OCI-LY7 (cell line): ENCODE data around the gene C17orf78.

ENCODE experiments used
- EZH2phosphoT487 ChIP-seq: fragments of 200-600 bp; sonication (generic); IDR thresholded peaks from 2 replicates; pipeline ENCODE4 v1.6.1; 2018; ENCODE audit warnings: low read depth, borderline replicate concordance, mild to moderate bottlenecking, mixed run types, antibody characterized with exemption, low read length, moderate library complexity, mixed read lengths
- TF ChIP-seq, protein P1 (sequence below): fragments of 200-600 bp; sonication (generic); conservative IDR thresholded peaks from 2 replicates; pipeline ENCODE4 v1.5.1; 2014; ENCODE audit warnings: mild to moderate bottlenecking, antibody characterized with exemption, low read length, moderate library complexity, mixed read lengths

DNA sequence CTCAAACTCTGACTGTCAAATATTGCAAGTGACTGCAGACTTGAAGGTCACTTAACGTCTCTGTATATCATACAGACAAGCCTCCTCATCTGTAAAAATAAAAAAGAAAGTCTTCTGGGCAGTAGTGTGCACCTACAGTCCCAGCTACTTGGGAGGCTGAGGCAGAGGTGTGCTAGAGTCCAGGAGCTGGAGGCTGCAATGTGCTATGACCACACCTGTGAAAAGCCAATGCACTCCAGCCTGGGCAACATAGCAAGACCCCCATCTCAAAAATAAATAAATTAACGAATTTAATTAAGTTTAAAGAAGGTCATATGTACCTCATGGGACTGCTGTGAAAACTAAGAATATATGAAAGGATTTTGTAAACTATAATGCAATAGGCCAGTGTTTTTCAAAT lies 35.0 kb upstream of the C17orf78 start:
- TF ChIP-seq, protein P1, sequence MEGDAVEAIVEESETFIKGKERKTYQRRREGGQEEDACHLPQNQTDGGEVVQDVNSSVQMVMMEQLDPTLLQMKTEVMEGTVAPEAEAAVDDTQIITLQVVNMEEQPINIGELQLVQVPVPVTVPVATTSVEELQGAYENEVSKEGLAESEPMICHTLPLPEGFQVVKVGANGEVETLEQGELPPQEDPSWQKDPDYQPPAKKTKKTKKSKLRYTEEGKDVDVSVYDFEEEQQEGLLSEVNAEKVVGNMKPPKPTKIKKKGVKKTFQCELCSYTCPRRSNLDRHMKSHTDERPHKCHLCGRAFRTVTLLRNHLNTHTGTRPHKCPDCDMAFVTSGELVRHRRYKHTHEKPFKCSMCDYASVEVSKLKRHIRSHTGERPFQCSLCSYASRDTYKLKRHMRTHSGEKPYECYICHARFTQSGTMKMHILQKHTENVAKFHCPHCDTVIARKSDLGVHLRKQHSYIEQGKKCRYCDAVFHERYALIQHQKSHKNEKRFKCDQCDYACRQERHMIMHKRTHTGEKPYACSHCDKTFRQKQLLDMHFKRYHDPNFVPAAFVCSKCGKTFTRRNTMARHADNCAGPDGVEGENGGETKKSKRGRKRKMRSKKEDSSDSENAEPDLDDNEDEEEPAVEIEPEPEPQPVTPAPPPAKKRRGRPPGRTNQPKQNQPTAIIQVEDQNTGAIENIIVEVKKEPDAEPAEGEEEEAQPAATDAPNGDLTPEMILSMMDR = no peak
- no peak for TF ChIP-seq EZH2phosphoT487
